ENCODE results near the gene YARS2. TPM values are rescaled to one million over a fixed set of nuclear protein-coding genes. Genes with fewer than 3 reads are reported as not detected.

YARS2 gene
- total RNA-seq, 6 experiments from 2014 or later, result 6.9 to 19.4 (median 9.0) TPM

GRCh38 chr12:32777691-32778175, 22.0 kb upstream of the YARS2 start:
- ATAC-seq, result no peak
- Histone ChIP-seq H3K4me3 (no peak overlapping the region), H3K9me3 (no peaks in the 10 kb centered on the region), H3K27ac (no peak overlapping the region), H3K27me3 (no peaks in the 10 kb centered on the region), H3K4me1 (no peaks in the 10 kb centered on the region), H3K36me3 (no peaks in the 10 kb centered on the region)
- WGBS (ENCODE audit: insufficient coverage, low coverage, low lambda C conversion rate, missing lambda C conversion rate), result 72% methylated on average over 3 of the region's 6 CpGs
- intact Hi-C loops (cut with DNase I), result no loop called here
- no peak for DNase-seq
- TF ChIP-seq, protein P1, sequence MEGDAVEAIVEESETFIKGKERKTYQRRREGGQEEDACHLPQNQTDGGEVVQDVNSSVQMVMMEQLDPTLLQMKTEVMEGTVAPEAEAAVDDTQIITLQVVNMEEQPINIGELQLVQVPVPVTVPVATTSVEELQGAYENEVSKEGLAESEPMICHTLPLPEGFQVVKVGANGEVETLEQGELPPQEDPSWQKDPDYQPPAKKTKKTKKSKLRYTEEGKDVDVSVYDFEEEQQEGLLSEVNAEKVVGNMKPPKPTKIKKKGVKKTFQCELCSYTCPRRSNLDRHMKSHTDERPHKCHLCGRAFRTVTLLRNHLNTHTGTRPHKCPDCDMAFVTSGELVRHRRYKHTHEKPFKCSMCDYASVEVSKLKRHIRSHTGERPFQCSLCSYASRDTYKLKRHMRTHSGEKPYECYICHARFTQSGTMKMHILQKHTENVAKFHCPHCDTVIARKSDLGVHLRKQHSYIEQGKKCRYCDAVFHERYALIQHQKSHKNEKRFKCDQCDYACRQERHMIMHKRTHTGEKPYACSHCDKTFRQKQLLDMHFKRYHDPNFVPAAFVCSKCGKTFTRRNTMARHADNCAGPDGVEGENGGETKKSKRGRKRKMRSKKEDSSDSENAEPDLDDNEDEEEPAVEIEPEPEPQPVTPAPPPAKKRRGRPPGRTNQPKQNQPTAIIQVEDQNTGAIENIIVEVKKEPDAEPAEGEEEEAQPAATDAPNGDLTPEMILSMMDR (IDR thresholded peaks at IDR 0.05), result no peak
- TF ChIP-seq POLR2A (IDR thresholded peaks at IDR 0.05), result no peak

DNA sequence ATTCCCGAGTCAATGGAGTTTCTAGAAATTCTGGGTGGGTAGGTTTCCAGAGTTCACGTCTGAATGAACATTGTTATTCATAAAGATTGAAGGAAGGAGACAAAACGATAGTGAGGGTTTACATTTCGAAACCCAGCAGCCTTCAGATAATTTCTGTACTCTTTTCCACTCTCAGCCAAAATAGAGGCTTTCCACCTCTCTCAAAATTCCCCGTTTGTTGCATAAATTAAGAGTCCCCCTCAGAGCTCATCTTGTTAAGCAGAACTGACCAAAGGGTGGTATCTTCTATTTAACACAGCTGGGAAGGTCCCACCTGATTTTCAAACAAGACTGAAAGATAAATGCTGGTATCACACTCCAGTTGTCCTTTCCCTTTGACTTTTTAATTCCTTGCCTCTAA, 21.5 kb upstream of the YARS2 start:
- 45% methylated on average over 5 of the region's 5 CpGs for WGBS (ENCODE audit: insufficient coverage, low coverage, low lambda C conversion rate, missing lambda C conversion rate)
- no peak for DNase-seq
- H3K9me3 ChIP-seq, result no peaks in the 10 kb centered on the region
- no peaks in the 10 kb centered on the region for H3K4me1 ChIP-seq
- intact Hi-C loops (cut with DNase I), result no loop called here
- ATAC-seq, result no peak
- no peaks in the 10 kb centered on the region for H3K27me3 ChIP-seq
- no peak for TF ChIP-seq POLR2A (IDR thresholded peaks at IDR 0.05)
- TF ChIP-seq, protein P1 (IDR thresholded peaks at IDR 0.05), result no peak
- no peak overlapping the region for H3K27ac ChIP-seq
- no peak overlapping the region for H3K4me3 ChIP-seq
- no peaks in the 10 kb centered on the region for H3K36me3 ChIP-seq

DNA sequence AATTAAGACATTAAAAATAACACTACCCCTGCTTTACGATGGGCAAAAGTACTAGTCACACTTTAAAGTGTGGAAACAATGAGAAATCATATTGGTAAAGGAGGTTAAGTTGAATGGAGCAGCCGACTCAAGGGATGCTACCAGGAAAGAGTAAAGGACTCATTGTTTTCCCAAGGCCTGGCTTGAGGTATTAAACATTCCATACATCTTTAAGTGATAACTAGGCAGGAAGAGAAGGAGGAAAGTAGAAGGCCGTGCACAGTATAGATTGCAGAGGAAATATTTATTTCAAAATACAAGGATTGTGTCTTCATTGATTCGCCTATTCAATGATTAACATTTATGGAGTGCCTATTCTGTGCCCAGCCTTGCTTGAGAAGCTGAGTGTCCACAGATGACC, 20.6 kb upstream of the YARS2 start:
- intact Hi-C loops (cut with DNase I), result no loop called here
- ATAC-seq, result no peak
- Histone ChIP-seq H3K36me3 (no peaks in the 10 kb centered on the region), H3K4me3 (no peak overlapping the region), H3K9me3 (no peaks in the 10 kb centered on the region), H3K27me3 (no peaks in the 10 kb centered on the region), H3K27ac (no peak overlapping the region), H3K4me1 (no peaks in the 10 kb centered on the region)
- no peak for DNase-seq
- TF ChIP-seq, protein P1 (IDR thresholded peaks at IDR 0.05), result no peak
- TF ChIP-seq POLR2A (IDR thresholded peaks at IDR 0.05), result no peak
- WGBS (ENCODE audit: insufficient coverage, low coverage, low lambda C conversion rate, missing lambda C conversion rate), result 57% methylated on average over 4 of the region's 4 CpGs

DNA sequence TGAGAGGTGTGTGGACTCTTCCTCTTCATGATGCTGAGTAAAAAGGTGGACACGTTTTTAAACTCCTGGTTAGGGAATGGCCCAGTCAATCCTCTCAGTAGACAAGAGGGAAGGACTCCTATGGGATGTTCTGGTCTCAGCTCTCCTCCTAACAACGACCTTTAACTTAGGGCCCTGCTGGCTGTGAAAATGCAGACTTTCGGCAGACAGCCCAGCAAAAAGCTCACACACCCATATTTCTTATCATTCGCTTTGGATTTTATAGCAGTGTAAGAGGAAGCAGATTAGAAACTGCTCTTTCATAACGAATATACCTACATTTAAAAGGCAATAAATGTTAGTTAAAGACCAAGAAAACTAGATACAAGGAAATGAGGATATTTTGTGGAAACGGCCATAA, 18.0 kb upstream of the YARS2 start:
- 42% methylated on average over 6 of the region's 6 CpGs for WGBS (ENCODE audit: insufficient coverage, low coverage, low lambda C conversion rate, missing lambda C conversion rate)
- H3K27me3 ChIP-seq, result no peaks in the 10 kb centered on the region
- intact Hi-C loops (cut with DNase I), result no loop called here

More for the DNA sequence above, 18.0 kb upstream of the YARS2 start:
- Histone ChIP-seq H3K36me3 (no peaks in the 10 kb centered on the region), H3K9me3 (no peaks in the 10 kb centered on the region), H3K4me3 (no peak overlapping the region), H3K27ac (no peak overlapping the region), H3K4me1 (no peaks in the 10 kb centered on the region)
- ATAC-seq (no peak), DNase-seq (no peak)
- no peak for TF ChIP-seq POLR2A (IDR thresholded peaks at IDR 0.05)
- TF ChIP-seq, protein P1 (IDR thresholded peaks at IDR 0.05), result no peak
